Nasal cavity respiratory epithelium epithelial cell of viscerocranial mucosa (primary cell): ENCODE measurements around the gene EVI5L. TPM values are rescaled to one million over a fixed set of nuclear protein-coding genes. Genes with fewer than 3 reads are reported as not detected.

Source experiments
- total RNA-seq: library from RNA; depleted of rRNA; stranded (reverse); fragments of >200 nt; gene quantifications from 2 replicates; pipeline ENCODE4 v1.2.3, GENCODE V29; 2014

EVI5L gene
- total RNA-seq = 19.8 and 25.5 TPM in 2 replicates

GRCh38 chr19:7829561-7830271 is at the start of gene EVI5L:
Gene EVI5L (plus strand): TSS chr19:7830218. CDS start chr19:7846543, 16,325 bp downstream.

GRCh38 chr19:7874076-7874896 is 44.3 kb downstream of the EVI5L start, which contains the start of gene PRR36:
Gene PRR36 (minus strand): TSS chr19:7874390. CDS start chr19:7873689, 701 bp downstream.

DNA sequence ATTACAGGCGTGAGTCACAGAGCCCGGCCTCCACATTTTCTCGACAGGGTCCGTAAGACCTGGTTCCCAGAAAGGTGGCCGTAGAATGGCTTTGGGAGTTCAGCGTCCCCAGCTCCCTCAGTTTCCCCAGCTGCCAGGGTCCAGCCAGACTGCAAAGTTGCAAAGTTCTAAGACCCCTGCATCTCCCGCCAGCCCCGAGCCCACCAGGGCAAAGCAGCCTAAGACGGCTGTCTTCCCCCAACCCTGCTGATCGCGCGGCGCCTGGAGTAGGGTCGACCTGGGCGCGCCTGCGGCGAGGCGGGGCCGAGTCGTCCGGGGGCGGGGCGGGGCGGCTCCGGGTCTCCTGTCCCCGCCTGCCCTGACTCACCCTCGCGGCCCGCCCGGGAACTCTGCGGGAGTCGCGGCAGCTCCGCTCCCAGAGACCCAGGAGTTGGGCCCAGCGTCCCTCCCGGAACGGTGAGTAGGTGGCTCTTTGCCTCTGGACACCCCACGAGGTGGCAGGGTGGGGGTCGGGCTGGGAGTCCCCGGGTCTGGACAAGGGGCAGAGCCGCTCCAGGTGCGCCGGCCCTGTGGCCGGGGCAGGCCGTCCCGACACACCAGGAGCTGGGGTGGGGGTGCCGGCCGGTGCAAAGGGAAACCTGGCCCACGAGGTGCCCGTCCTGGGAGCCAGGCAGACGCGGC is 58.3 kb downstream of the EVI5L start, which contains the start of gene LRRC8E:
Gene LRRC8E (plus strand): TSS at position 366 of the 681 bp plus-strand sequence. CDS start 7,094 bp downstream, outside the sequence.

DNA sequence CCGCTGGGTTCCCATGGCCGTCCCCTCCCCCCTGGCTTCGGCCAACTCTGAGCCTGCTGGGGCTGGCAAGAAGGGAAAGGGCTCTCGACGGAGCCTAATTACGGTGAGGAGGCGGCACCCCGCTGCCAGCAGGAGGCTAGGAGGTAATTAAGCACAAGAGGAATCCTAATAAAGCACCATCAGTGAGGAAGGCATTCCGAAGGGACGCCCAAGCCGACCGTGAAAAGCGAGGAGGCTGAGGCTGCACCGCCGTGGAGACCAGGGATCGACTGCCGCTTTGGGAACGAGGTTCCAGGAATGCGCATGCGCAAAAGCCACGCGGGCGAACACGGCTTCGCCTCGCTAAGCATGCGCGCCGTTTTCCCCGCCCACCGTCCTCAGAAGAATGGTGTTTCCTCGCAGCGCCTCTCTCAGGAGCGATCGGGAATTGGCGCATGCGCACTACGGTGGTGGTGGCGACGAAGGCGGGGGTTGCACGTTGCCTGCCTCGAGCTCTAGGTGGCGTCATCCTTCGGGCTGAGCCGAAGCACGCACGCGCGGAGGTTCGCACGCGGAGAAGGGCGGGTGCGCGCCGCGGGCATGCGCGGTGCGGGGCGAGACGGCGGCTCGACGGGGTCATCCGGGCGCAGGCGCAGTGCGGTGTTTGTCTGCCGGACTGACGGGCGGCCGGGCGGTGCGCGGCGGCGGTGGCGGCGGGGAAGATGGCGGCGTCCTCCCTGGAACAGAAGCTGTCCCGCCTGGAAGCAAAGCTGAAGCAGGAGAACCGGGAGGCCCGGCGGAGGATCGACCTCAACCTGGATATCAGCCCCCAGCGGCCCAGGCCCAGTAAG is 73.4 kb downstream of the EVI5L start, which contains the start of gene MAP2K7:
Gene MAP2K7 (plus strand): TSS at position 634 of the 830 bp plus-strand sequence. CDS start 68 bp downstream, at position 702.

Other genes starting within 250 kb of the EVI5L start
- 4.4 and 11.6 TPM in 2 replicates for gene CAMSAP3, start 234.4 kb upstream of the EVI5L start, total RNA-seq
- gene XAB2, start 200.7 kb upstream of the EVI5L start, total RNA-seq = 31.8 and 44.7 TPM in 2 replicates
- gene PET100, start 200.4 kb upstream of the EVI5L start, total RNA-seq = 5.6 and 7.9 TPM in 2 replicates
- not detected in 2 replicates for gene PCP2, start 196.5 kb upstream of the EVI5L start, total RNA-seq
- gene STXBP2, start 193.1 kb upstream of the EVI5L start, total RNA-seq = 49.9 and 113 TPM in 2 replicates
- not detected in 2 replicates for gene RETN, start 161.2 kb upstream of the EVI5L start, total RNA-seq
- under 0.01 TPM in 1 of 2 replicates, not detected in the other for gene MCEMP1, start 153.1 kb upstream of the EVI5L start, total RNA-seq
- 41.7 and 57.2 TPM in 2 replicates for gene TRAPPC5, start 149.4 kb upstream of the EVI5L start, total RNA-seq
- not detected in 2 replicates for gene FCER2, start 128.1 kb upstream of the EVI5L start, total RNA-seq
- gene CLEC4G, start 98.1 kb upstream of the EVI5L start, total RNA-seq = not detected in 2 replicates
- not detected in 2 replicates for gene CD209, start 82.7 kb upstream of the EVI5L start, total RNA-seq
- gene CLEC4M, start 67.0 kb upstream of the EVI5L start, total RNA-seq = not detected in 2 replicates
- gene PRR36, start 44.2 kb downstream of the EVI5L start, total RNA-seq = under 0.01 TPM in 1 of 2 replicates, not detected in the other
- 18.1 and 28.7 TPM in 2 replicates for gene LRRC8E, start 58.3 kb downstream of the EVI5L start, total RNA-seq
- 15.4 and 20.9 TPM in 2 replicates for gene MAP2K7, start 73.7 kb downstream of the EVI5L start, total RNA-seq
- 1.6 and 5.8 TPM in 2 replicates for gene TGFBR3L, start 84.6 kb downstream of the EVI5L start, total RNA-seq
- gene SNAPC2, start 90.1 kb downstream of the EVI5L start, total RNA-seq = 13.3 and 13.9 TPM in 2 replicates
- 1.0 and 1.6 TPM in 2 replicates for gene CTXN1, start 95.9 kb downstream of the EVI5L start, total RNA-seq
- 85.6 and 116 TPM in 2 replicates for gene TIMM44, start 113.4 kb downstream of the EVI5L start, total RNA-seq
- gene ELAVL1, start 175.4 kb downstream of the EVI5L start, total RNA-seq = 20.2 and 72.3 TPM in 2 replicates
- not detected in 2 replicates for gene CCL25, start 222.5 kb downstream of the EVI5L start, total RNA-seq